EH (cell line): ENCODE data around the gene ZBTB5.
"Not testable (repeated sequence)": the region's sequence is repeated elsewhere in the genome, so short reads cannot be mapped to it uniquely, and the experiment has no call there.

Experiments used
- DNase-seq: peaks from one replicate; pipeline ENCODE4 v3.0.0-alpha.2; 2015; ENCODE audit warnings: low read depth

The ZBTB5 gene

DNA sequence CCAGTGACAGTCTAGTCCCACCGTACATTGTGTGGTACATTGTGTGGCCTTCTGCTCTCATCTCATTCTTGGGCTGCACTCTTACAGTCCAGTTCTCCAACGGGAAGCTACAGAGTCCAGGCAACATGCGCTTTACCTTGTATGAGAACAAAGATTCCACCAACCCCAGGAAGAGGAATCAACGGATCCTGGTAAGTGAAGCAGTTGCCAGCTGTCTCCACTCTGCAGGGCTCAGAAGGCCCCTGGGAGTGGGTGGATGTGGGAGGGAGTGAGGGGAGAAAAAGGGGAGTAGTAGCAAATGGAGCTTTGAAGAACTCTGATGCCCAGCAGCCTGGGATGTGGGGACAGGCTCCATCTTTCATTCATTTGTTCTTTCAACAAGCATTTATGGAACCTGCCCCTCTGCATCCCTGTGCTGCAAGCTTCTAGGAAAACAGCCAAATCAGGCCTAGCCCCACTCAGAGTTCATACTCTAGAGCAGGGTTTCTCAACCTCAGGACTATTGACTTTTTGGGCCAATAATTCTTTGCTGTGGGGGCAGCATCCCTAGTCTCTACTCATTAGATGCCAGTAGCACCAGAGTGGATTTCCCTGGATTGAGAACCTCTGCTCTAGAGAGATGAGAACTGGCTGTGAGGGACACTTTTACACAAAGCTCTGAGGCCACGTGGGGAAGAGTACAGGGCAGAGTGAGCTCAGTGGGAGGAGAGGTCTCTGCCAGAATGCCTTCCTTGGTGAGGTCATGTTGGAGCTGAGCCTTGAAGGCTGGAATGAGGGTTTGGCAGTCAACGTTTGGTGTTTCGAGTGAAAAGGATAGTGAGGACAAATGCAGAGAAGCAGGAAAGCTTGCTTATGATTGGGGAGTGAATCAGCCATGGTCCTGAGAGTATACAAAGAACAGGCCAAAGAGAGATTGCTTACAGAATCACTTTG is 21.6 kb upstream of the ZBTB5 start:
- DNase-seq = peak; percentile 94

DNA sequence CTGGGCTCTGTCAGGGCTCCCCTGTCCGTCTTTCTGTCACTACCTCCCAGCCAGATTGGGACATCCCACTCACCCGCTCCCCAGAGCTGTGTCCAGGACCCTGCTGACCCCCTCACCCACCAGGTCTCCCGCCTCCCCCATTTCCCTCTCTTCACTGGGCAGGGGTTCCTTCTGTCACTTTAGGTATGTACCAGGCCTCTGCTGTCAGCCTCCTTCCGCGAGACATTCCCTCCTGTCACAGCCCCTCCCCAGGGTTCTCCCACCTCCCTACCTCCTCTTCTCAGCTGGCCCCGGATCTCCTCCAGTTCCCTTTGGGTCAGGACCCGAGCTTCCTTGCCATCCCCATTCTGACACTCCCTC is 21.0 kb upstream of the ZBTB5 start:
- DNase-seq = no peak

DNA sequence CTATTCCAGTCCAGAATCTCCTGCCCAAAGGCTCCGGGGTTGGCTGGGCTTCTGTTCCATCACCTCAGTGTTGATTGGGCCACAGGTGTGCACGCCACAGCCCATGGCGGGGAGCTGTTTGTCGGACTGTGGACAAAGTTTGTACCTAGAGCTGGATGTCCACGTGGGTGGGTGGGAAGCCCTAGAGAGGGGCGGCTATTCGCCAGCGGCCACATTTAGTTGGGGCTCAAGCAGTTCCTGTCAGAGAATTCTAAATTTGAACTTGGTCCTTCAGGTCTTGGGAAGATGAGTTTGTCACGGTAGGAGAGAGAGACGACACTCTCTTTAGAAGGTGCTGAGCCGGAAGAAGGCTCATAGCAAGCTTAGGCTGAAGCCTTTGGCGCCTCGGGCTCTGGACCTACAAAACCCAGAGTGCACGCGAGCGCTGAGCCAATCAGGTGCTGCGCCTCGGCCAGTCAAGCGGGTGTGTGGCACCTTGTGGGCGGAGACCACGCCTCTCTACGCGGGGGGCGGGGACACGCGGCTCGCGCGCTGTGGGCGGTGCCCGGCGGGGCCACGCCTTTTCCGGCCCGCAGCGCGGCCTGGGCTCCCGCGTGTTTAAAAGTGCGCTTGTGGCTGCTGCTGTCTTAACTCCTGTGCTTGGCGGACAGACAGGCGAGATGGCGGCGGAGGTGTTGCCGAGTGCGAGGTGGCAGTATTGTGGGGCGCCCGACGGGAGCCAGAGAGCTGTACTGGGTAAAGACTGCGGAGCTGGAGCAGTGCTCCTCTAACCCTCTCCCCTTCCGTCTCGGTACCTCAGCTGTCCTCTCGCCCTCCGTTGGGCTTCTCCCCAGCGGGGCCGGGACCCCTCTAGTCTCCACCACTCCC is 20.4 kb upstream of the ZBTB5 start, which contains the start of gene POLR1E:
TSS of gene POLR1E (plus strand) at position 560 of the 867 bp plus-strand sequence. CDS start at position 660, 100 bp downstream.
- peak; percentile 96 for DNase-seq

- no peak for DNase-seq
These were observed 15.5 kb upstream of the ZBTB5 start for GRCh38 chr9:37480759-37481158.

GRCh38 chr9:37477987-37478619 is 12.9 kb upstream of the ZBTB5 start:
- DNase-seq = not testable (repeated sequence)

DNA sequence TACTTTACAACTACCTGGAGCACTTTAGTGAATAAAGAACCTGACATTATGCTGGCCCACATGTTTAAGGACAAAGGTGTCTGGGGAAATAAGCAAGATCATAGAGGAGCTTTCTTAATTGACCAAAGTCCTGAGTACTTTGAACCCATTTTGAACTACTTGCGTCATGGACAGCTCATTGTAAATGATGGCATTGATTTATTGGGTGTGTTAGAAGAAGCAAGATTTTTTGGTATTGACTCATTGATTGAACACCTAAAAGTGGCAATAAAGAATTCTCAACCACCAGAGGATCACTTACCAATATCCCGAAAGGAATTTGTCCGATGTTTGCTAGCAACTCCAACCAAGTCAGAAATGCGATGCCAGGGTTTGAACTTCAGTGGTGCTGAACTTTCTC is 12.2 kb upstream of the ZBTB5 start:
- DNase-seq = peak; percentile 43

GRCh38 chr9:37476930-37477329 is 11.7 kb upstream of the ZBTB5 start:
- no peak for DNase-seq

- DNase-seq = no peak
These were observed 9.2 kb upstream of the ZBTB5 start for GRCh38 chr9:37474438-37474837.

- not testable (repeated sequence) for DNase-seq
These were observed 8.7 kb upstream of the ZBTB5 start for GRCh38 chr9:37473982-37474381.

DNA sequence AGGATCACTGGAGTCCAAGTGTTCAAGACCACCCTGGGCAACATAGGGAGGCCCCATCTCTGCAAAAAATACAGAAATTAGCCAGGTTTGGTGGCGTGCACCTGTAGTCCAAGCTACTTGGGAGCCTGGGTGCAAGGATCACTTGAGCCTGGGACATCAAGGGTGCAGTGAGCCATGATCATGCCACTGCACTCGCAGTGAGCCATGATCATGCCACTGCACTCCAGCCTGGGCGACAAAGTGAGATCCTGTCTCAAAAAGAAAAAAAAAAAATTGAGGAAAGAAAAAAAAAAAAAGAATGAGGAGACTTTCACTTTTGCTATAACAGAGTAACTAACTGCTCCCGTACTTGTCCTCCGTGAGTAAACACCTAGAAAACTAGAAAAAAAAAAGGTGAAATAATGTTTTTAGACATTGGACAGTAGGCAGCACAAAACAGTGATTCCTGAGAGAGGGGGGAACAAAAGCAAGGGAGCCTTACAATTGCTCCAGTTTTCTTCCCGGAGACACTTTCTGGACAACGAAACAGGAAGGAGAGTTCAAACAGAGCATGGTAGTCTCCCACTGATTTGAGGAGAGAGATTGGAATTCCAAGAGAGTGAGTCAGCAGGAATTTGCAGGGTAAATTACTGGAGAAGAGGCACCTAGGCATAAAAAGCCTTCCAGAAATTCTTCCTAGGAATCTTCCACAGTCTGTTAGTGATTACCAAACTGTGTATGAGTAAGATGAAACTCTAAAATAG is 6.9 kb upstream of the ZBTB5 start:
- peak; percentile 99 for DNase-seq

GRCh38 chr9:37468620-37469019 is 3.4 kb upstream of the ZBTB5 start:
- no peak for DNase-seq

DNA sequence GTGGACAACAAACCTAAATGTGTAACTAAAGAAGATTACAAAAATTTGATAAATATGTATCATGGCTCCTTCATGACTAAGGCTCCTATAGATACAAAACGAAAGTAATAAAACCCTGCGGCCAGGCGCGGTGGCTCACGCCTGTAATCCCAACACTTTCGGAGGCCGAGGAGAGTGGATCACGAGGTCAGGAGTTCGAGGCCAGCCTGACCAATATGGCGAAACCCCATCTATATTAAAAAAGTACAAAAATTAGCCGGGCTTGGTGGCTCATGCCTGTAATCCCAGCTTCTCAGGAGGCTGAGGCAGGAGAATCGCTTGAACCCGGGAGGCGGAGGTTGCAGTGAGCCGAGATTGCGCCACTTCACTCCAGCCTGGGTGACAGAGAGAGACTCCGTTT is 2.3 kb upstream of the ZBTB5 start:
- not testable (repeated sequence) for DNase-seq

- peak; percentile 90 for DNase-seq
These were observed 923 bp upstream of the ZBTB5 start for GRCh38 chr9:37466037-37466709.

- DNase-seq = peak; percentile 82
These were observed 613 bp downstream of the ZBTB5 start for GRCh38 chr9:37464426-37465248.

DNA sequence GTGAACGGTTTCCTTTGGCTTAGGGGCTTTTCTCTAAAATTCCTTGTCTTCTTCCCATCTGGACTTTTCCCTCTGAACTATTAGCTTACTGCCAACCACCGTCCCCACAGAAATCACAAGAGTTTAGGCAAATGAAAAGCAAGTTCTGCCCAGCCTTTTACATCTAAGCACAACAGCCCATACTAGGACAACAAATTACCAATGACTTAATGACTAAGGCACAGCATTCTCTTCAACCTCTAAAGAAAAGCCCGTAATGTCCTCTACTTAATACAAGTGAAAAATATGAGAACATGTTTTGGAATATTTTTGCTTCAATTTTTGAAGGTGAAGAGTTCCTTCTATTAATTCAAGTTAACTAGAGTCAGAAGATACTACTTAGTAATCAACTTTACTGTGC is 1.2 kb downstream of the ZBTB5 start:
- no peak for DNase-seq

- no peak for DNase-seq
These were observed 8.4 kb downstream of the ZBTB5 start for GRCh38 chr9:37456817-37457216.

- no peak for DNase-seq
These were observed 9.2 kb downstream of the ZBTB5 start for GRCh38 chr9:37455884-37456647.

GRCh38 chr9:37454238-37454637 is 11.0 kb downstream of the ZBTB5 start:
- no peak for DNase-seq

GRCh38 chr9:37453827-37454226 is 11.4 kb downstream of the ZBTB5 start:
- no peak for DNase-seq
